HCT116 (cell line): ENCODE data around the gene HYKK. TPM values are rescaled to one million over a fixed set of nuclear protein-coding genes. Genes with fewer than 3 reads are reported as not detected.

Experiments used
- ATAC-seq: fragments of 200-7000 bp; cut with Tn5 transposase; 2 replicates; pipeline ENCODE4 v1.9.1; 2020; ENCODE audit warnings: mild to moderate bottlenecking, moderate library complexity
- BruUV-seq: library from RNA; stranded (reverse); fragments of 400-500 nt; replicated peaks from 2 replicates; lab custom pipeline; 2021; lab: Mats Ljungman, UMichigan
- CTCF ChIA-PET: fragments of 300-600 bp; sonication (Branson Sonifier 250); formaldehyde crosslinking; loops from one replicate; lab custom pipeline; 2021; ENCODE audit warnings: antibody characterized with exemption; lab: Charles Lee
- POLR2A ChIA-PET: fragments of 300-600, 350-600 bp; sonication (Branson Sonifier 250); formaldehyde crosslinking; loops from one replicate; lab custom pipeline; 2021; ENCODE audit warnings: antibody characterized with exemption; lab: Charles Lee
- RAD21 ChIA-PET, 2 experiments: fragments of 300-600 bp; sonication (Branson Sonifier 250); formaldehyde crosslinking; loops; one replicate each; lab custom pipeline; 2023; ENCODE audit warnings: low total read pairs in 2 of 2; ENCODE audit not compliant: uncharacterized antibody in 2 of 2, unreplicated experiment in 2 of 2, low non-redundant PET in 1 of 2; lab: Charles Lee
- DNase-seq: peaks from one replicate; pipeline ENCODE4 v3.0.0-alpha.2; 2010; ENCODE audit warnings: low read depth, low spot score
- H2AFZ ChIP-seq: fragments of 200-600 bp; shearing (Covaris generic), sonication (generic); 2 replicates; pipeline ENCODE4 v1.6.1; 2017; ENCODE audit warnings: low read depth, mixed run types, mixed read lengths, antibody characterized with exemption, low read length; ENCODE audit not compliant: poor library complexity, severe bottlenecking
- H3K27ac ChIP-seq: 2 replicates; pipeline ENCODE4 v1.5.1; 2012; ENCODE audit warnings: low read depth, low read length
- H3K27me3 ChIP-seq: fragments of 200-600 bp; sonication (generic); 2 replicates; pipeline ENCODE4 v1.6.1; 2016; ENCODE audit warnings: mixed run types, low read length, mixed read lengths; ENCODE audit not compliant: insufficient read depth
- H3K36me3 ChIP-seq, 2 experiments: fragments of 200-500 bp in 1 of 2; fragments of 200-600 bp in 1 of 2; sonication (Bioruptor generic) in 1 of 2; sonication (generic) in 1 of 2; 2 replicates each; pipeline versions ENCODE4 v1.5.1 to v1.6.1; 2014 to 2016; ENCODE audit warnings: low read length in 2 of 2, inconsistent platforms in 1 of 2, mixed read lengths in 1 of 2, mixed run types in 1 of 2; ENCODE audit not compliant: insufficient read depth in 2 of 2, control insufficient read depth in 1 of 2
- H3K4me1 ChIP-seq, 2 experiments: fragments of 200-600 bp in 1 of 2; sonication (generic) in 1 of 2; 2 replicates each; pipeline versions ENCODE4 v1.5.1 to v1.6.1; 2012 to 2017; ENCODE audit warnings: low read length in 2 of 2, inconsistent platforms in 1 of 2, mild to moderate bottlenecking in 1 of 2, mixed read lengths in 1 of 2, mixed run types in 1 of 2, moderate library complexity in 1 of 2; ENCODE audit not compliant: insufficient read depth in 2 of 2, control insufficient read depth in 1 of 2
- H3K4me2 ChIP-seq: fragments of 200-600 bp; sonication (generic); 2 replicates; pipeline ENCODE4 v1.6.1; 2017; ENCODE audit warnings: mixed run types, low read length, mixed read lengths
- H3K4me3 ChIP-seq, 2 experiments: fragments of 200-600 bp in 1 of 2; sonication (generic) in 1 of 2; replicated peaks in 1 of 2; 2 replicates each; pipeline ENCODE4 v1.5.1; 2011 to 2016; ENCODE audit warnings: low read length in 2 of 2, control low read depth in 1 of 2, low read depth in 1 of 2, mild to moderate bottlenecking in 1 of 2, mixed read lengths in 1 of 2, mixed run types in 1 of 2
- H3K79me2 ChIP-seq: fragments of 200-600 bp; sonication (generic); 2 replicates; pipeline ENCODE4 v1.6.1; 2017; ENCODE audit warnings: mild to moderate bottlenecking, mixed run types, low read length, moderate library complexity, mixed read lengths; ENCODE audit not compliant: insufficient read depth
- H3K9ac ChIP-seq: fragments of 200-600 bp; sonication (generic); 2 replicates; pipeline ENCODE4 v1.6.1; 2016; ENCODE audit warnings: low read length, mixed read lengths
- H3K9me2 ChIP-seq: fragments of 200-600 bp; sonication (generic), shearing (Covaris generic); 2 replicates; pipeline ENCODE4 v1.6.1; 2017; ENCODE audit warnings: mixed run types, mild to moderate bottlenecking, moderate library complexity; ENCODE audit not compliant: insufficient read depth
- H3K9me3 ChIP-seq, 2 experiments: fragments of 200-500 bp in 1 of 2; fragments of 200-600 bp in 1 of 2; sonication (Bioruptor generic) in 1 of 2; sonication (generic) in 1 of 2; 2 replicates each; pipeline ENCODE4 v1.6.1; 2014 to 2017; ENCODE audit warnings: low read length in 2 of 2, mixed read lengths in 2 of 2, inconsistent platforms in 1 of 2, low read depth in 1 of 2, mild to moderate bottlenecking in 1 of 2, mixed run types in 1 of 2, moderate library complexity in 1 of 2; ENCODE audit not compliant: control insufficient read depth in 1 of 2, insufficient read depth in 1 of 2
- H4K20me1 ChIP-seq: fragments of 200-600 bp; sonication (generic), shearing (Covaris generic); 2 replicates; pipeline ENCODE4 v1.6.1; 2017; ENCODE audit warnings: mixed run types, mild to moderate bottlenecking, moderate library complexity; ENCODE audit not compliant: insufficient read depth
- CBX3 ChIP-seq: IDR thresholded peaks from 2 replicates; pipeline ENCODE4 v1.6.1; 2012; ENCODE audit warnings: low read depth
- EGR1 ChIP-seq: IDR thresholded peaks from 2 replicates; pipeline ENCODE4 v1.6.1; 2012; ENCODE audit warnings: low read depth
- ELF1 ChIP-seq: IDR thresholded peaks from 2 replicates; pipeline ENCODE4 v1.6.1; 2012; ENCODE audit warnings: low read depth, borderline replicate concordance
- EZH2 ChIP-seq: fragments of 200-600 bp; sonication (generic); IDR thresholded peaks from 2 replicates; pipeline ENCODE4 v1.6.1; 2017; ENCODE audit warnings: antibody characterized with exemption, mixed run types
- EZH2phosphoT487 ChIP-seq: fragments of 200-600 bp; IDR thresholded peaks from 2 replicates; pipeline ENCODE4 v1.6.1; 2018; ENCODE audit warnings: antibody characterized with exemption, borderline replicate concordance
- FOSL1 ChIP-seq: IDR thresholded peaks from 2 replicates; pipeline ENCODE4 v1.6.1; 2012; ENCODE audit warnings: low read depth
- JUND ChIP-seq: IDR thresholded peaks from 2 replicates; pipeline ENCODE4 v1.6.1; 2012
- RAD21 ChIP-seq: IDR thresholded peaks from 2 replicates; pipeline ENCODE4 v1.6.1; 2012; ENCODE audit warnings: low read depth, mild to moderate bottlenecking
- SIN3A ChIP-seq: IDR thresholded peaks from 2 replicates; pipeline ENCODE4 v1.6.1; 2012; ENCODE audit warnings: low read depth
- TCF7L2 ChIP-seq: IDR thresholded peaks from 2 replicates; pipeline ENCODE4 v1.7.0; 2011; ENCODE audit warnings: borderline replicate concordance, inconsistent platforms; ENCODE audit not compliant: insufficient read depth, insufficient read length; ENCODE audit errors: extremely low read depth
- YY1 ChIP-seq: IDR thresholded peaks from 2 replicates; pipeline ENCODE4 v1.6.1; 2011; ENCODE audit warnings: low read length, low read depth, moderate library complexity, mild to moderate bottlenecking; ENCODE audit not compliant: insufficient replicate concordance; ENCODE audit errors: extremely low read depth
- ZFX ChIP-seq: fragments of 450-650 bp; IDR thresholded peaks from 2 replicates; pipeline ENCODE4 v1.6.1; 2017
- ZNF274 ChIP-seq: fragments of 200-500 bp; sonication (Bioruptor generic); IDR thresholded peaks from 2 replicates; pipeline ENCODE4 v1.6.1; 2014; ENCODE audit warnings: mild to moderate bottlenecking, low read depth, low read length, inconsistent platforms
- intact Hi-C: fragments of 100-400 bp; cut with micrococcal nuclease; formaldehyde crosslinking; loops from 2 replicates; pipeline ENCODE4 v1.10.0; 2022
- total RNA-seq: library from RNA; stranded (reverse); gene quantifications from one replicate; pipeline ENCODE4 v1.2.1, GENCODE V29; 2021; ENCODE audit not compliant: unreplicated experiment
- TF ChIP-seq, protein P1 (sequence below): IDR thresholded peaks from 2 replicates; pipeline ENCODE4 v1.6.1; 2012
- TF ChIP-seq, protein P2 (sequence below): IDR thresholded peaks from 2 replicates; pipeline ENCODE4 v1.6.1; 2011; ENCODE audit warnings: mild to moderate bottlenecking, low read length, moderate library complexity; ENCODE audit not compliant: insufficient replicate concordance; ENCODE audit errors: extremely low read depth
- TF ChIP-seq, protein P3 (sequence below): IDR thresholded peaks from 2 replicates; pipeline ENCODE4 v1.6.1; 2012; ENCODE audit warnings: low read depth
- TF ChIP-seq, protein P4 (sequence below), 3 experiments: fragments of 200-600 bp in 1 of 3; sonication (generic) in 1 of 3; IDR thresholded peaks in 2 of 3; conservative IDR thresholded peaks in 1 of 3; 2 replicates each; pipeline ENCODE4 v1.5.1; 2012 to 2017; ENCODE audit warnings: low read depth in 2 of 3, low read length in 2 of 3, antibody characterized with exemption in 1 of 3, borderline replicate concordance in 1 of 3, control low read depth in 1 of 3, mild to moderate bottlenecking in 1 of 3, mixed read lengths in 1 of 3, mixed run types in 1 of 3, moderate library complexity in 1 of 3; ENCODE audit not compliant: insufficient read depth in 1 of 3

The HYKK gene
- total RNA-seq, 1 experiment from 2014 or later: 6.2 TPM

DNA sequence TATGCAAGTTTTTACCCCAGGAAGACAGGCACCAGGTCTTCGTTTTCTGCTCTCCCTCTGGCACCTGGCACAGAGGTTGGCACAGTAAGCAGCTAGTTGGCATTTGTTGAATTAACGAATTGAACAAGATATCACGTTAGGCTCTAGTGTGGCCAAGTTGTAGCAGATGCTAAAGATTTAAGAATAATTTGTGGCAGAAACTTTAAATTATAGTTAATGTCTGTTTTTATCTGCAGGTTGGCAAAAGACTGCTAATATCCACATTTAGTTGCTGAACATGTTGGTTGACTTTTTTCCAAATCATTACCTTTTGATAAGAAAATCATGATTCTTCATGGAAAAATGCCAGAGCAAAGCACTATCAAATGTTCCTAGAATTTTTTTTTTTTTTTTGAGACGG lies 66.0 kb downstream of the HYKK start (continued):
- TF ChIP-seq JUND (no peak), ZFX (no peak), SIN3A (no peak), ELF1 (no peak), EZH2phosphoT487 (no peak), RAD21 (no peak), ZNF274 (no peak), EGR1 (no peak)
- TF ChIP-seq, protein P1, sequence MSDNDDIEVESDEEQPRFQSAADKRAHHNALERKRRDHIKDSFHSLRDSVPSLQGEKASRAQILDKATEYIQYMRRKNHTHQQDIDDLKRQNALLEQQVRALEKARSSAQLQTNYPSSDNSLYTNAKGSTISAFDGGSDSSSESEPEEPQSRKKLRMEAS: no peak
- TF ChIP-seq, protein P2, sequence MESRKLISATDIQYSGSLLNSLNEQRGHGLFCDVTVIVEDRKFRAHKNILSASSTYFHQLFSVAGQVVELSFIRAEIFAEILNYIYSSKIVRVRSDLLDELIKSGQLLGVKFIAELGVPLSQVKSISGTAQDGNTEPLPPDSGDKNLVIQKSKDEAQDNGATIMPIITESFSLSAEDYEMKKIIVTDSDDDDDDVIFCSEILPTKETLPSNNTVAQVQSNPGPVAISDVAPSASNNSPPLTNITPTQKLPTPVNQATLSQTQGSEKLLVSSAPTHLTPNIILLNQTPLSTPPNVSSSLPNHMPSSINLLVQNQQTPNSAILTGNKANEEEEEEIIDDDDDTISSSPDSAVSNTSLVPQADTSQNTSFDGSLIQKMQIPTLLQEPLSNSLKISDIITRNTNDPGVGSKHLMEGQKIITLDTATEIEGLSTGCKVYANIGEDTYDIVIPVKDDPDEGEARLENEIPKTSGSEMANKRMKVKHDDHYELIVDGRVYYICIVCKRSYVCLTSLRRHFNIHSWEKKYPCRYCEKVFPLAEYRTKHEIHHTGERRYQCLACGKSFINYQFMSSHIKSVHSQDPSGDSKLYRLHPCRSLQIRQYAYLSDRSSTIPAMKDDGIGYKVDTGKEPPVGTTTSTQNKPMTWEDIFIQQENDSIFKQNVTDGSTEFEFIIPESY: no peak
- TF ChIP-seq, all 23 proteins: peak for 0

DNA sequence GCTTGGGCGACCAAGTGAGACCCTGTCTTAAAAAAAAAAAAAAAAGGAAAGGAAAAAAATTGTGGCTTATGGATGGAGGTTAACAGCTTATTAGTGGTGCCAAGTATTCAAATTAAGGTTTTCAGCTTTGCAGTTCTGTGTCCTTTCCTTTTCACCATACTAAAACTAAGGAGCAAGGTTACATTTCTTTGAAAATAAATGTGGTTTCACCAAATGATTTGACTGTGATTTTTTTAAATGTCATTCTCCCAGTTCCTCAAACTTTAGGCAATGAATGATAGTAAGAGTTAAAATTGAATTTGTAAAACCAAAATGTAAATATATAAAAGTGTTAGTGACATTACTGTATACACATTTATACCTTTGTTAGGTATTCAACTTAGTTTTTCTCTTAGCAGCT lies 67.6 kb downstream of the HYKK start:
- Histone ChIP-seq H3K4me2 (no peak overlapping the region), H3K9me2 (no peaks in the 10 kb centered on the region), H3K9ac (no peak overlapping the region), H3K36me3 (no peaks in the 10 kb centered on the region), H3K27ac (no peak overlapping the region), H4K20me1 (no peaks in the 10 kb centered on the region; the same call in 1 of the 2 replicates), H3K79me2 (peaks cover 57% of the 10 kb centered on the region), H2AFZ (no peak overlapping the region), H3K4me1 (no peaks in the 10 kb centered on the region), H3K27me3 (no peaks in the 10 kb centered on the region), H3K9me3 (no peaks in the 10 kb centered on the region), H3K4me3 (no peak overlapping the region)
- DNase-seq: no peak
- intact Hi-C loops: no loop called here
- ChIA-PET POLR2A (interaction anchor here (0.8 to 1.0 kb wide), 2 partner anchors 9 to 10 kb away, joined by 4 read pairs; partner anchors contain the start of gene CHRNA5), CTCF (interaction anchor here (1.6 kb wide), 1 partner anchor 10 kb away, joined by 6 read pairs; the partner anchor contains the start of gene CHRNA5), RAD21 (no interaction called here)
- no TSS peak for BruUV-seq
- ATAC-seq: no peak
- TF ChIP-seq ZNF274 (no peak), CBX3 (no peak), FOSL1 (no peak), SIN3A (no peak), ZFX (no peak), EGR1 (no peak), YY1 (no peak), RAD21 (no peak), TCF7L2 (no peak), JUND (no peak), EZH2 (no peak)
- TF ChIP-seq, protein P3, sequence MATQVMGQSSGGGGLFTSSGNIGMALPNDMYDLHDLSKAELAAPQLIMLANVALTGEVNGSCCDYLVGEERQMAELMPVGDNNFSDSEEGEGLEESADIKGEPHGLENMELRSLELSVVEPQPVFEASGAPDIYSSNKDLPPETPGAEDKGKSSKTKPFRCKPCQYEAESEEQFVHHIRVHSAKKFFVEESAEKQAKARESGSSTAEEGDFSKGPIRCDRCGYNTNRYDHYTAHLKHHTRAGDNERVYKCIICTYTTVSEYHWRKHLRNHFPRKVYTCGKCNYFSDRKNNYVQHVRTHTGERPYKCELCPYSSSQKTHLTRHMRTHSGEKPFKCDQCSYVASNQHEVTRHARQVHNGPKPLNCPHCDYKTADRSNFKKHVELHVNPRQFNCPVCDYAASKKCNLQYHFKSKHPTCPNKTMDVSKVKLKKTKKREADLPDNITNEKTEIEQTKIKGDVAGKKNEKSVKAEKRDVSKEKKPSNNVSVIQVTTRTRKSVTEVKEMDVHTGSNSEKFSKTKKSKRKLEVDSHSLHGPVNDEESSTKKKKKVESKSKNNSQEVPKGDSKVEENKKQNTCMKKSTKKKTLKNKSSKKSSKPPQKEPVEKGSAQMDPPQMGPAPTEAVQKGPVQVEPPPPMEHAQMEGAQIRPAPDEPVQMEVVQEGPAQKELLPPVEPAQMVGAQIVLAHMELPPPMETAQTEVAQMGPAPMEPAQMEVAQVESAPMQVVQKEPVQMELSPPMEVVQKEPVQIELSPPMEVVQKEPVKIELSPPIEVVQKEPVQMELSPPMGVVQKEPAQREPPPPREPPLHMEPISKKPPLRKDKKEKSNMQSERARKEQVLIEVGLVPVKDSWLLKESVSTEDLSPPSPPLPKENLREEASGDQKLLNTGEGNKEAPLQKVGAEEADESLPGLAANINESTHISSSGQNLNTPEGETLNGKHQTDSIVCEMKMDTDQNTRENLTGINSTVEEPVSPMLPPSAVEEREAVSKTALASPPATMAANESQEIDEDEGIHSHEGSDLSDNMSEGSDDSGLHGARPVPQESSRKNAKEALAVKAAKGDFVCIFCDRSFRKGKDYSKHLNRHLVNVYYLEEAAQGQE: no peak
- TF ChIP-seq, protein P1: no peak
- TF ChIP-seq, protein P4, sequence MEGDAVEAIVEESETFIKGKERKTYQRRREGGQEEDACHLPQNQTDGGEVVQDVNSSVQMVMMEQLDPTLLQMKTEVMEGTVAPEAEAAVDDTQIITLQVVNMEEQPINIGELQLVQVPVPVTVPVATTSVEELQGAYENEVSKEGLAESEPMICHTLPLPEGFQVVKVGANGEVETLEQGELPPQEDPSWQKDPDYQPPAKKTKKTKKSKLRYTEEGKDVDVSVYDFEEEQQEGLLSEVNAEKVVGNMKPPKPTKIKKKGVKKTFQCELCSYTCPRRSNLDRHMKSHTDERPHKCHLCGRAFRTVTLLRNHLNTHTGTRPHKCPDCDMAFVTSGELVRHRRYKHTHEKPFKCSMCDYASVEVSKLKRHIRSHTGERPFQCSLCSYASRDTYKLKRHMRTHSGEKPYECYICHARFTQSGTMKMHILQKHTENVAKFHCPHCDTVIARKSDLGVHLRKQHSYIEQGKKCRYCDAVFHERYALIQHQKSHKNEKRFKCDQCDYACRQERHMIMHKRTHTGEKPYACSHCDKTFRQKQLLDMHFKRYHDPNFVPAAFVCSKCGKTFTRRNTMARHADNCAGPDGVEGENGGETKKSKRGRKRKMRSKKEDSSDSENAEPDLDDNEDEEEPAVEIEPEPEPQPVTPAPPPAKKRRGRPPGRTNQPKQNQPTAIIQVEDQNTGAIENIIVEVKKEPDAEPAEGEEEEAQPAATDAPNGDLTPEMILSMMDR (IDR thresholded peaks at IDR 0.05 in 2 of 3, conservative IDR thresholded peaks at IDR 0.05 in 1 of 3; ENCODE audit: borderline replicate concordance in 1 of 3, insufficient read depth in 1 of 3, low read depth in 2 of 3, low read length in 2 of 3): no peak
